Renal cortex interstitium (tissue), 11 donors: Measurements from ENCODE around the gene CDC42EP2. TPM values are rescaled to one million over a fixed set of nuclear protein-coding genes. Genes with fewer than 3 reads are reported as not detected.

Experiments
- DNase-seq, 11 donors: peaks; one replicate each; pipeline ENCODE4 v3.0.0-alpha.2; 2013; ENCODE audit warnings: low read depth in 9 of 11, low spot score in 4 of 11; ENCODE audit errors: extremely low read depth in 1 of 11
- polyA plus RNA-seq, 3 donors: library from polyadenylated mRNA; unstranded; fragments of 120-200 nt; gene quantifications; one replicate each; pipeline ENCODE4 v1.2.1, GENCODE V29; 2013; ENCODE audit not compliant: insufficient read length in 3 of 3

Gene CDC42EP2
- polyA plus RNA-seq, 3 donors, result 8.8 to 12.7 (median 11.3) TPM

GRCh38 chr11:65338676-65339075 lies 24.0 kb downstream of the CDC42EP2 start:
- no peak for DNase-seq

DNA sequence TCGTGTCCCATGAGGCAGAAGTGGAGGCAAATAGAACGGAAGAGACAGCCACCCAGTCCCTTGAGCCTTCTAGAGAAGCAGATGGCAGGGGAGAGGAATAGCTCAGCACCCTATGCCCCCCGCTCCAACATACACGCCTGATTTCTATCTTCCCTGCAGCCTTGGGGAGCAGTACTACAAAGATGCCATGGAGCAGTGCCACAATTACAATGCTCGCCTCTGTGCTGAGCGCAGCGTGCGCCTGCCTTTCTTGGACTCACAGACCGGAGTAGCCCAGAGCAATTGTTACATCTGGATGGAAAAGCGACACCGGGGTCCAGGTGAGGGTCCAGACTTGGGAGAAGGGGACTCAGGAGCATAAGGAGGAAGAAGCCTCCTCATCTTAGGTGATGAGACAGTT lies 25.6 kb downstream of the CDC42EP2 start:
- no peak for DNase-seq

DNA sequence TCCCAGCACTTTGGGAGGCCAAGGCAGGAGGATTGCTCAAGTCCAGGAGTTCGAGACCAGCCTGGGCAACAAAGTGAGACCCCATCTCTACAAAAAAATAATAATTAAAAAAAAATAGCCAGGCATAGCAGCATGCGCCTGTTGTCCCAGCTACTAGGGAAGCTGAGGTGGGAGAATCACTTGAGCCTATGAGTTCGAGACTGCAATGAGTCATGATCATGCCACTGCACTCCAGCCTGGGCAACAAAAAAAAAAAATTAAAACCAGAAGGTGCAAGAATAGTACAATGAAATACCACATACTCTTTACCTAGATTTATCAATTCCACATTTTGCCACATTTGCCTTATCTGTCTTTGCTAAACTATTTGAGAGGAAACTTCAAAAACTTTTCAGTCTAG lies 27.2 kb downstream of the CDC42EP2 start:
- DNase-seq, result no peak

GRCh38 chr11:65351511-65351910 lies 36.8 kb downstream of the CDC42EP2 start:
- DNase-seq, result no peak

- no peak for DNase-seq
Observed at GRCh38 chr11:65352783-65353182, 38.1 kb downstream of the CDC42EP2 start.

- no peak for DNase-seq
Observed at GRCh38 chr11:65353376-65353775, 38.7 kb downstream of the CDC42EP2 start.

- no peak for DNase-seq
Observed at GRCh38 chr11:65353900-65354264, 39.2 kb downstream of the CDC42EP2 start.

GRCh38 chr11:65354265-65355012 lies 39.8 kb downstream of the CDC42EP2 start, which contains the start of gene TIGD3:
Gene TIGD3, plus strand, starts transcription at chr11:65354751. Its CDS starts 1,058 bp downstream, at chr11:65355809.
- peak; percentile 88 to 96 (median 95) for DNase-seq

- no peak for DNase-seq
Observed at GRCh38 chr11:65355013-65355775, 40.5 kb downstream of the CDC42EP2 start.

- DNase-seq, result no peak
Observed at GRCh38 chr11:65355776-65356393, 41.2 kb downstream of the CDC42EP2 start.

DNA sequence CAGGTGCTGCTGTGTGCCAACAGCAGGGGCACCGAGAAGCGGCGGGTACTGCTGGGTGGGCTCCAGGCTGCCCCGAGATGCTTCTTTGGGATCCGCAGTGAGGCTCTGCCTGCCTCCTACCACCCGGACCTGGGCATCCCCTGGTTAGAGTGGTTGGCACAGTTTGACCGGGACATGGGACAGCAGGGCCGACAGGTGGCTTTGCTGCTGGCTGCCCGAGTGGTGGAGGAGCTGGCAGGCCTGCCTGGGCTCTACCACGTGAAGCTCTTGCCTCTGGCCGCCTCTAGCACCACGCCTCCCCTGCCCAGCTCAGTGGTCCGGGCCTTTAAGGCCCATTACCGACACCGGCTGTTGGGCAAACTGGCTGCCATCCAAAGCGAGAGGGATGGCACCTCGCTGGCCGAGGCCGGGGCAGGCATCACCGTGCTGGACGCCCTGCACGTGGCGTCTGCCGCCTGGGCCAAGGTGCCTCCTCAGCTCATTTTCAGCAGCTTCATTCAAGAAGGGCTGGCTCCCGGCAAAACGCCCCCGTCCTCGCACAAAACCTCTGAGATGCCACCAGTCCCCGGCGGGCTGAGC lies 41.8 kb downstream of the CDC42EP2 start:
- no peak for DNase-seq

GRCh38 chr11:65357856-65358356 lies 43.2 kb downstream of the CDC42EP2 start:
- no peak for DNase-seq

- DNase-seq, result no peak
Observed at GRCh38 chr11:65362320-65362931, 47.8 kb downstream of the CDC42EP2 start.

- no peak for DNase-seq
Observed at GRCh38 chr11:65362966-65363365, 48.3 kb downstream of the CDC42EP2 start.

- DNase-seq, result no peak
Observed at GRCh38 chr11:65363770-65364169, 49.1 kb downstream of the CDC42EP2 start.

DNA sequence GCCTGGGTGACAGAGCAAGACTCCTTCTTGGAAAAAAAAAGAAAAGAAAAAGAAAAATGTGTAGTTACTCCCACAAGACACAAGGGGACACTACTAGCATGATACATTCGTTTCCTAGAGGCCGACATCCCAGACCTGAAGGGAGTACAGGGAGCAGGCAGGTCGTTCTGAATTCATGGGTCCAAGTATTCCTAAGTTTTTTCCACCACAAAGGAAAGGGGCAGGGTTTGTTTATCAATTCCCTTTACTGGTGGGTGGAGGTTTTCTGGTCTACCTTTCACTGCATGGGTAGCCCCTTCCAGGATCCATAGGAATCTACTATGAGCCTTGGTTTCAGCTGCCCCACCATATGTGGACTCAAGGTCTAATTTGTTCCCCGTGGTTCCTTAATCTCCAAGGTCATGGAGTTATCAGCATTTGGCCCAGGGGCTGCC lies 51.7 kb downstream of the CDC42EP2 start:
- DNase-seq, result peak in 5 of 11 donors; percentile 58 to 77 (median 71)

DNA sequence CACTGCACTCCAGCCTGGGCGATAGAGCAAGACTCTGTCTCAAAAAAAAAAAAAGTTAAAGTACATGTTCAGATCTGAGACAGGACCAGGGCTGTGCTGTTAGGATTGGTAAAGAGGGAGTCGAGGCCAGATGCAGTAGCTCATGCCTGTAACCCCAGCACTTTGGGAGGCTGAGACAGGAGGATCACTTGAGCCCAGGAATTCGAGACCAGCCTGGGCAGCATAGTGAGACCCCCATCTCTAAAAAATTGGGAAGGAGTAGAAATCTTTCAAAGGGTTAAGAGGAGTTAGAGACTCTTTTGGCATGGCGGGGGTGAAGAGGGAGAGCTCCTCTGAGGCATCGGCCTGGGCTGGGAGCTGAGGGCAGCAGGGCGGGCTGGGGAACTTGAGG lies 56.0 kb downstream of the CDC42EP2 start:
- DNase-seq, result no peak
